Aorta (tissue), 5 donors: Measurements from ENCODE around the gene CYP2J2. TPM values are rescaled to one million over a fixed set of nuclear protein-coding genes. Genes with fewer than 3 reads are reported as not detected.

Experiments
- ATAC-seq: fragments of 200-7000 bp; cut with Tn5 transposase; one replicate; pipeline ENCODE4 v1.9.1; 2022; ENCODE audit warnings: moderate library complexity; ENCODE audit not compliant: low FRiP score
- DNase-seq, 2 donors: peaks; one replicate each; pipeline ENCODE4 v3.0.0-alpha.2; 2020
- H3K27ac ChIP-seq, 2 donors: one replicate each; pipeline ENCODE4 v1.5.1; 2013; ENCODE audit warnings: low read length in 2 of 2, mild to moderate bottlenecking in 2 of 2, moderate library complexity in 2 of 2, control low read depth in 1 of 2, inconsistent platforms in 1 of 2, low read depth in 1 of 2
- H3K27me3 ChIP-seq, 2 donors: one replicate each; pipeline ENCODE4 v1.6.1; 2013; ENCODE audit warnings: control low read depth in 1 of 2, low read length in 1 of 2, mild to moderate bottlenecking in 1 of 2, moderate library complexity in 1 of 2; ENCODE audit not compliant: insufficient read depth in 2 of 2, control insufficient read depth in 1 of 2
- H3K36me3 ChIP-seq, 2 donors: one replicate each; pipeline ENCODE4 v1.6.1; 2013; ENCODE audit warnings: control low read depth in 1 of 2, low read length in 1 of 2, mild to moderate bottlenecking in 1 of 2; ENCODE audit not compliant: insufficient read depth in 2 of 2, control insufficient read depth in 1 of 2
- H3K4me1 ChIP-seq, 2 donors: one replicate each; pipeline ENCODE4 v1.6.1; 2013; ENCODE audit warnings: low read length in 2 of 2, control low read depth in 1 of 2, mild to moderate bottlenecking in 1 of 2, moderate library complexity in 1 of 2; ENCODE audit not compliant: insufficient read depth in 2 of 2, control insufficient read depth in 1 of 2
- H3K4me3 ChIP-seq, 2 donors: one replicate each; pipeline ENCODE4 v1.5.1; 2013; ENCODE audit warnings: low read length in 2 of 2, control low read depth in 1 of 2, mild to moderate bottlenecking in 1 of 2
- H3K9me3 ChIP-seq: one replicate; pipeline ENCODE4 v1.6.1; 2013; ENCODE audit warnings: mild to moderate bottlenecking, low read length; ENCODE audit not compliant: control insufficient read depth
- WGBS, 2 donors: extraction: QIAGEN DNeasy Blood & Tissue Kit; methylation state at CpG; one replicate each; pipeline ENCODE4 v1.1.7; 2013; 5-methylcytosine and 5-hydroxymethylcytosine counted together
- intact Hi-C, 2 donors: fragments of 100-400 bp; cut with DNase I; formaldehyde crosslinking; loops; one replicate each; pipeline versions ENCODE4 v1.14.2 to v1.15.0; 2022
- polyA plus RNA-seq, 2 donors: library from polyadenylated mRNA; stranded (reverse); fragments of 200-250 nt; gene quantifications; one replicate each; pipeline ENCODE4 v1.2.3, GENCODE V29; 2013
- total RNA-seq, 2 donors: library from RNA; stranded (reverse); fragmentation: NEBNext Ultra II Directional; extraction: Animal tissue kit (Norgen Biotek cat#: 25700); gene quantifications; one replicate each; pipeline ENCODE4 v1.2.1, GENCODE V29; 2021
- donor health status: healthy with polysubstance abuse.
- donor health status: Bipolar disorder and iron deficiency.
- donor health status: DM: no; HTN: no; CAD: no.
- donor health status: DM: no; HTN: no; CAD: no.
- donor health status: DM: yes; HTN: yes; CAD: no.

The CYP2J2 gene
- total and polyA plus RNA-seq, 4 donors: 0.16 to 1.5 (median 0.38) TPM

DNA sequence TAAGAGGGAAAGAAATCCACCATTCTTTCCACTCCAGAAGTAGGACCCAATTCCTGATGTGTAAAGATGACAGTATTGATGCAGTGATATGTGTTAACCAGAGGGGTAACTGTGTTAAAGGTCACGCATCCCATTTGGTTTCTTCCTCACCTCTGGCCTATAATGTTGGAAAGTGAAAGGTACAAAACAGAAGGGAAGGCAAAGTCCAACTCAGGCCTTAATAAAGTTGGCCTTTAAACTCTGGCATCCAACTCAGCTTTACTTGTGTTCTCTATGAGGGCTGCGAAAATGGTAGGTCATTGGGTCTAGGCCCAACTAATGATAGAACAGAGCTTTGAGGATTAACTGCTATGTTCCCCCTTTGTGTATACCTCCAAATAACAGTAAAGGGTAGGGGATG is 17.9 kb downstream of the CYP2J2 start:
- intact Hi-C loops: no loop called here
- H3K4me1 ChIP-seq: no peaks in the 10 kb centered on the region
- no peaks in the 10 kb centered on the region for H3K9me3 ChIP-seq
- WGBS, 2 donors: 96 to 98% methylated on average over 2 of the region's 2 CpGs
- H3K4me3 ChIP-seq: no peak overlapping the region
- H3K36me3 ChIP-seq: no peaks in the 10 kb centered on the region
- DNase-seq (no peak), ATAC-seq (no peak)
- H3K27me3 ChIP-seq: peaks cover 0 to 2% of the 10 kb centered on the region in 2 donors
- no peak overlapping the region for H3K27ac ChIP-seq

GRCh38 chr1:59908084-59908483 is 18.5 kb downstream of the CYP2J2 start:
- H3K27ac ChIP-seq: no peak overlapping the region
- ATAC-seq: no peak

GRCh38 chr1:59906931-59907330 is 19.6 kb downstream of the CYP2J2 start:
- DNase-seq (no peak), ATAC-seq (no peak)
- H3K4me3 ChIP-seq: no peak overlapping the region
- WGBS, 2 donors: 53 to 59% methylated on average over 2 of the region's 2 CpGs
- H3K27ac ChIP-seq: no peak overlapping the region
- H3K4me1 ChIP-seq: no peaks in the 10 kb centered on the region
- no peaks in the 10 kb centered on the region for H3K36me3 ChIP-seq
- H3K27me3 ChIP-seq: peaks cover 0 to 2% of the 10 kb centered on the region in 2 donors
- intact Hi-C loops: no loop called here
- no peaks in the 10 kb centered on the region for H3K9me3 ChIP-seq

More at GRCh38 chr1:59908084-59908483, 18.5 kb downstream of the CYP2J2 start:
- Histone ChIP-seq H3K4me1 (no peaks in the 10 kb centered on the region), H3K4me3 (no peak overlapping the region), H3K27me3 (peaks cover 0 to 2% of the 10 kb centered on the region in 2 donors), H3K36me3 (no peaks in the 10 kb centered on the region), H3K9me3 (no peaks in the 10 kb centered on the region)
- WGBS, 2 donors: 83 to 85% methylated on average over 2 of the region's 2 CpGs
- intact Hi-C loops: no loop called here
- no peak for DNase-seq

GRCh38 chr1:59903141-59903754 is 23.3 kb downstream of the CYP2J2 start:
- no peaks in the 10 kb centered on the region for H3K36me3 ChIP-seq
- no peak for ATAC-seq
- no peak overlapping the region for H3K27ac ChIP-seq
- intact Hi-C loops: loop anchor here in 1 of 2 donors (5.0 kb wide), 1 partner anchor 44 kb away; no protein-coding TSS in a partner anchor
- 39 to 49% methylated on average over 9 of the region's 9 CpGs for WGBS, 2 donors
- no peaks in the 10 kb centered on the region for H3K4me1 ChIP-seq
- no peaks in the 10 kb centered on the region for H3K27me3 ChIP-seq
- no peak overlapping the region for H3K4me3 ChIP-seq
- DNase-seq: no peak
- H3K9me3 ChIP-seq: no peaks in the 10 kb centered on the region

DNA sequence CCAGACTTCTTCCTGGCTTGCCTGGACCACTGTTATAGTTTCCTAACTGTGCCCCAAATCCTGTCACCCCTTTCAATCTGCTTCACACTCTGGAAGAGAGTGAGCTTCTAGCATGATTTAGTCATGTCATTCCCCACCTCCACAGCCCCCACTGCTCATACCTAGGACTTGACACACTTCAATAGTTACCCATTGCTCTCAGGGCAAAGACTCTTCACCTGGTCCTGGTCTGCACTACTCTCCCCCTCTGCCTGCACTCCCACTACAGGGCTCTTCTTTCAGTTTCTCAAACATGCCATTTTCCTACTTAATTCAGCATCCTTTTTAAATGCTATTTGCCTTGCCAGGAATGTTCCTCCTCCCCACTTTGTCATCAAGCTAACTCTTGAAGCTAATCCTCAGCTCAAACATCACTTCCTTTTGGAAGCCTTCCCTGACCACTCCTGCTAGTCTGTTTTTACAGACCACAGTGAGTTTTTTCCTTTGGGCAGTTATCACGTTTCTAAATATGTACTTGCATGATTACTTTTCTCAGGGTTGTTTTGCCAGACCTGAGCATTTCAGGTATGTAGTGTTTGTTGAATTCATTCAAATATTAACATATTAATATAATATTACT is 24.7 kb downstream of the CYP2J2 start:
- H3K36me3 ChIP-seq: no peaks in the 10 kb centered on the region
- intact Hi-C loops: loop anchor here in 1 of 2 donors (5.0 kb wide), 1 partner anchor 45 kb away; no protein-coding TSS in a partner anchor
- H3K27me3 ChIP-seq: no peaks in the 10 kb centered on the region
- H3K4me1 ChIP-seq: no peaks in the 10 kb centered on the region
- no peak for ATAC-seq
- H3K4me3 ChIP-seq: no peak overlapping the region
- H3K27ac ChIP-seq: no peak overlapping the region
- 3 to 5% methylated on average over 1 of the region's 1 CpG for WGBS, 2 donors
- no peak for DNase-seq
- no peaks in the 10 kb centered on the region for H3K9me3 ChIP-seq

GRCh38 chr1:59900640-59901039 is 25.9 kb downstream of the CYP2J2 start:
- Histone ChIP-seq H3K27ac (no peak overlapping the region), H3K4me1 (no peaks in the 10 kb centered on the region), H3K9me3 (no peaks in the 10 kb centered on the region), H3K27me3 (no peaks in the 10 kb centered on the region), H3K4me3 (no peak overlapping the region), H3K36me3 (no peaks in the 10 kb centered on the region)
- ATAC-seq (no peak), DNase-seq (no peak)
- WGBS, 2 donors: 68 to 71% methylated on average over 2 of the region's 2 CpGs
- intact Hi-C loops: loop anchor here in 1 of 2 donors (5.0 kb wide), 1 partner anchor 47 kb away; no protein-coding TSS in a partner anchor

DNA sequence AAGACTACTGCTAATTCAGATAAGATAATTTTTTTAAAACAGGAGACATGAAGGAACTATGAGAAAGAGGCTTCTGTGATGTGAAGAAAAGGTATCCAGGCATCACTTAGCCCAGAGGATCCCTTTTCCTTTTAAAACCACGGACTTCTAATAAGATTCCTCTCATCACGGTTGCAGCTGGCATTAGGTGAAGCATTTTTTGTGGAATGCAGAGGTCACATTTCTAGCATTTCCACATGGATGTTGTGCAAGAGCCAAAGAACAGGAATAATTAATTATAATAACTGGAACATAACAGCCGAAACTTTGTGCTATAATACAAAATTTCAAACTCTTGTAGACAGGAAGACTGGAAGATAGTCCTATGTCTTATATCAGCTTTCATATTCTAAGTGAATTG is 27.6 kb downstream of the CYP2J2 start:
- Histone ChIP-seq H3K27ac (no peak overlapping the region), H3K27me3 (no peaks in the 10 kb centered on the region), H3K36me3 (no peaks in the 10 kb centered on the region), H3K9me3 (no peaks in the 10 kb centered on the region), H3K4me1 (no peaks in the 10 kb centered on the region), H3K4me3 (no peak overlapping the region)
- ATAC-seq (no peak), DNase-seq (no peak)
- intact Hi-C loops: no loop called here
- WGBS, 2 donors: 53 to 65% methylated on average over 3 of the region's 3 CpGs

DNA sequence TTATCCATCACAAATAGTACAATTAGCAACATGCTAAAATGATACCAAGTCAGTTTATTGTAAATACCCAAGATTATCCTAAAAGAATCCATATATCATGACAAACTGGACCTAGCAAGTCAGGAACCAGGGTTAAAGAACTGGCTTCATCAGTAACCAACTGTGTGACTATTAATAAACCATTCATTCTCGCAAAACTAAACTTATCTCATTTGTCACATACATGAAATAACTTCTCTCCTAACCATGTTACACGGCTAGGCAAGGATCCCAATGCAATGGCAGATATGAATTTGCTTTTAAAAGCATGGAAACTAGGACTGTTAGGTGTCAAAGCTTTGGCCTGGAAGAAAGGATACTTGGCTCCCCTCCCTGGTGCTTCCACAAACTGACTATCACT is 29.4 kb downstream of the CYP2J2 start:
- 40 to 45% methylated on average over 2 of the region's 2 CpGs for WGBS, 2 donors
- intact Hi-C loops: no loop called here
- H3K9me3 ChIP-seq: no peaks in the 10 kb centered on the region

More for the DNA sequence above, 29.4 kb downstream of the CYP2J2 start:
- no peaks in the 10 kb centered on the region for H3K4me1 ChIP-seq
- ATAC-seq (no peak), DNase-seq (no peak)
- no peaks in the 10 kb centered on the region for H3K27me3 ChIP-seq
- no peak overlapping the region for H3K27ac ChIP-seq
- no peaks in the 10 kb centered on the region for H3K36me3 ChIP-seq
- H3K4me3 ChIP-seq: no peak overlapping the region
